ENCODE results near the gene NDUFAF7. TPM values are rescaled to one million over a fixed set of nuclear protein-coding genes. Genes with fewer than 3 reads are reported as not detected.

Gene NDUFAF7
- total RNA-seq, 1 experiment from 2014 or later, result 38.0 TPM

DNA sequence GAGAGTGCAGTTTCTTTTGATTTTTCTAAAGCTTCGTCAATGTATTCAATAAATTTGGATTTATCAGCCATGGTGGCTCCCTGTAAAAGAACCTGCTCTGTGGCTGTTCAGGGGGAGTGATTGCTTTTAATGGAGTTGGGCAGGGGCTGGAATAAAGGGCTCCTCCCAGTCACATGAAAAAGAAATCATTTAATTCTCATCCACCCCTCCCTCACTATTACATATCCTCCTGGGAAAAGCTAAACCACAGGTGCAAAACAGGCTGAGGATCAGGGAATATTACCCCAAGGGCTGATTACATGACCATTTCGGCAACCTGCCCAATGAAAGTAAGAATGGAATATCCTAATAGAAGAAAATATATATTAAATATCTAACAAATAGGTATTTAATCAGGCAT lies 42.9 kb upstream of the NDUFAF7 start, which contains the start of gene SULT6B1:
SULT6B1 (minus strand) TSS at position 101 of the 400 bp plus-strand sequence; CDS start at position 71, 30 bp downstream.
- ChIA-PET POLR2A (no interaction called here), CTCF (no interaction called here)
- H3K4me3 ChIP-seq (ENCODE audit: low read depth, low read length), result no peak within 1 kb of the TSS

DNA sequence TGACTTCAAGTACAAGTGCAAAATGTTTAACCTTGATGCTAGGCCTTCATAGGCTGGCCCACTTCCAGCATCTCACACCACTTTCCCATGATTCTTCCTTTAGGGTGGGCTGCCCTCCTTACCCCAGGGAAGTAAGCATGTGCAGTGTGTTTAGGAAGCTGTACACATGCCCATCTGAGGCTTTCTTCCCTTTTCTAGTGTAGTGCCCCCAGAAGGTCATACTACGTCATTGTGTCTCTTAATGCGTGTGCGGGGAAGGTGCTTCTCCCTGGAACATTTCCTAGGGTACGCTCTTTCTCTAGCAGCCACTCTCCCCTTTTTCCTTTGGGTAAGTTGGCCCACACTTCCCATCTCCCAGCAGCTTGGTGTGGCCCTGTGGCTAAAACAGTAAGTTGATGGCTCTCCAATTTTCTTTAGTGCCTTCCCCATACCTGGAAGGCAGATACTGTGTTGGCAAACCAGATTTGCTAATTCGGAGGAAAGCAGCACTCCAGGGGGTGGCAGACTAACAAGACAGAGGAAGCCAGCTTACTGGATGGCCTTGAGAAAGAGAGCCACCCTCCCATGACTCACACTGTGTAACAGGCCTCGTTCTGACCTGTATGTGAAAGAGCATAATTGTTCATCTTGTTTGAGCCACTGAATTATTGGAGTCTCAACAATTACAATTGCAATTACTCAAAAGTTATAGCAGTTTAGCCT lies 41.9 kb upstream of the NDUFAF7 start:
- TF ChIP-seq, protein P1, sequence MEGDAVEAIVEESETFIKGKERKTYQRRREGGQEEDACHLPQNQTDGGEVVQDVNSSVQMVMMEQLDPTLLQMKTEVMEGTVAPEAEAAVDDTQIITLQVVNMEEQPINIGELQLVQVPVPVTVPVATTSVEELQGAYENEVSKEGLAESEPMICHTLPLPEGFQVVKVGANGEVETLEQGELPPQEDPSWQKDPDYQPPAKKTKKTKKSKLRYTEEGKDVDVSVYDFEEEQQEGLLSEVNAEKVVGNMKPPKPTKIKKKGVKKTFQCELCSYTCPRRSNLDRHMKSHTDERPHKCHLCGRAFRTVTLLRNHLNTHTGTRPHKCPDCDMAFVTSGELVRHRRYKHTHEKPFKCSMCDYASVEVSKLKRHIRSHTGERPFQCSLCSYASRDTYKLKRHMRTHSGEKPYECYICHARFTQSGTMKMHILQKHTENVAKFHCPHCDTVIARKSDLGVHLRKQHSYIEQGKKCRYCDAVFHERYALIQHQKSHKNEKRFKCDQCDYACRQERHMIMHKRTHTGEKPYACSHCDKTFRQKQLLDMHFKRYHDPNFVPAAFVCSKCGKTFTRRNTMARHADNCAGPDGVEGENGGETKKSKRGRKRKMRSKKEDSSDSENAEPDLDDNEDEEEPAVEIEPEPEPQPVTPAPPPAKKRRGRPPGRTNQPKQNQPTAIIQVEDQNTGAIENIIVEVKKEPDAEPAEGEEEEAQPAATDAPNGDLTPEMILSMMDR (IDR thresholded peaks at IDR 0.05; ENCODE audit: insufficient read depth in 1 of 2, low read depth in 1 of 2, low read length in 1 of 2, severe bottlenecking in 1 of 2, unreplicated experiment in 1 of 2), result no peak
- H3K9me3 ChIP-seq, result no peaks in the 10 kb centered on the region
- intact Hi-C loops (cut with micrococcal nuclease; ENCODE audit: unreplicated experiment), result no loop called here
- ChIA-PET CTCF (no interaction called here), POLR2A (interaction anchor here (0.5 kb wide), 1 partner anchor 1915 kb away, joined by 3 read pairs; no protein-coding TSS in a partner anchor)
- H3K4me3 Mint-ChIP-seq (ENCODE audit: unreplicated experiment), result no peak overlapping the region
- no peaks in the 10 kb centered on the region for H3K27me3 Mint-ChIP-seq (ENCODE audit: insufficient read depth, unreplicated experiment)
- no peak for DNase-seq
- H3K4me3 ChIP-seq (ENCODE audit: low read depth, low read length), result no peak overlapping the region
- no peaks in the 10 kb centered on the region for H3K9me3 Mint-ChIP-seq (ENCODE audit: unreplicated experiment)
- H3K4me1 ChIP-seq, result no peaks in the 10 kb centered on the region
- no peak overlapping the region for H3K27ac Mint-ChIP-seq (ENCODE audit: unreplicated experiment)
- peaks cover 14% of the 10 kb centered on the region for H3K4me1 Mint-ChIP-seq (ENCODE audit: low read depth, unreplicated experiment)
- BruUV-seq (replicated peaks), result no TSS peak
- H3K36me3 Mint-ChIP-seq (ENCODE audit: insufficient read depth, unreplicated experiment), result no peaks in the 10 kb centered on the region
- H3K36me3 ChIP-seq (ENCODE audit: control insufficient read depth, insufficient read depth, low read length), result no peaks in the 10 kb centered on the region
- no peaks in the 10 kb centered on the region for H3K27me3 ChIP-seq (replicated peaks; ENCODE audit: control insufficient read depth, insufficient read depth, low read length)

More for the DNA sequence above, 42.9 kb upstream of the NDUFAF7 start, which contains the start of gene SULT6B1:
- H3K4me1 Mint-ChIP-seq (ENCODE audit: low read depth, unreplicated experiment), result peaks cover 14% of the 10 kb centered on the region
- H3K27me3 Mint-ChIP-seq (ENCODE audit: insufficient read depth, unreplicated experiment), result no peaks in the 10 kb centered on the region
- no peak within 1 kb of the TSS for H3K4me3 Mint-ChIP-seq (ENCODE audit: unreplicated experiment)
- Histone ChIP-seq H3K4me1 (no peaks in the 10 kb centered on the region), H3K27me3 (replicated peaks; ENCODE audit: control insufficient read depth, insufficient read depth, low read length) (no peaks in the 10 kb centered on the region), H3K9me3 (no peaks in the 10 kb centered on the region), H3K36me3 (ENCODE audit: control insufficient read depth, insufficient read depth, low read length) (no peaks in the 10 kb centered on the region)
- BruUV-seq (replicated peaks), result no TSS peak
- H3K36me3 Mint-ChIP-seq (ENCODE audit: insufficient read depth, unreplicated experiment), result no peaks in the 10 kb centered on the region
- intact Hi-C loops (cut with micrococcal nuclease; ENCODE audit: unreplicated experiment), result no loop called here
- TF ChIP-seq, protein P1 (IDR thresholded peaks at IDR 0.05; ENCODE audit: insufficient read depth in 1 of 2, low read depth in 1 of 2, low read length in 1 of 2, severe bottlenecking in 1 of 2, unreplicated experiment in 1 of 2), result no peak
- no peak for DNase-seq
- no peak within 1 kb of the TSS for H3K27ac Mint-ChIP-seq (ENCODE audit: unreplicated experiment)
- no peaks in the 10 kb centered on the region for H3K9me3 Mint-ChIP-seq (ENCODE audit: unreplicated experiment)

DNA sequence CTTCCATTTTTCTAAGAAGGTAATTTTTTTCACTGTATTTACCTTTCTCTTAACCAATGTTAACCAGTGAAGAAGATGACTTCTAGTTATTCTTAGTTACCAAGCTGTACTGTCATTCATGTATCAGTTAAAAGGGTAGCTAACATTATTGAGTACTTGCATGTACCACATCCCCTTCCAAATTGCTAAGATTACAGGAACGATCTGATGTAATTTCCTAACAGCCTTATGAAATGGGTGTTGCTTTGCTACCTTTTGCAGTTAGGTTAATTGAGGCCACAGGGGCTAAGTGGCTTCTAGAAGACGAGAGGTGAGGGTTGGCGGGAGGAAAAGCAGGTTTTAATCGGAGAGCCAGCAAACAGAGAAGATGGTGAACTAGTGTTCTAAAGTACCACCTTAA lies 41.2 kb upstream of the NDUFAF7 start:
- ChIA-PET POLR2A (no interaction called here), CTCF (no interaction called here)
- Histone ChIP-seq H3K4me1 (no peaks in the 10 kb centered on the region), H3K9me3 (no peaks in the 10 kb centered on the region), H3K36me3 (ENCODE audit: control insufficient read depth, insufficient read depth, low read length) (no peaks in the 10 kb centered on the region), H3K4me3 (ENCODE audit: low read depth, low read length) (no peak overlapping the region), H3K27me3 (replicated peaks; ENCODE audit: control insufficient read depth, insufficient read depth, low read length) (no peaks in the 10 kb centered on the region)
- intact Hi-C loops (cut with micrococcal nuclease; ENCODE audit: unreplicated experiment), result no loop called here
- DNase-seq, result no peak
- Mint-ChIP-seq H3K27ac (ENCODE audit: unreplicated experiment) (no peak overlapping the region), H3K4me3 (ENCODE audit: unreplicated experiment) (no peak overlapping the region), H3K36me3 (ENCODE audit: insufficient read depth, unreplicated experiment) (no peaks in the 10 kb centered on the region), H3K9me3 (ENCODE audit: unreplicated experiment) (no peaks in the 10 kb centered on the region), H3K27me3 (ENCODE audit: insufficient read depth, unreplicated experiment) (no peaks in the 10 kb centered on the region), H3K4me1 (ENCODE audit: low read depth, unreplicated experiment) (peaks cover 14% of the 10 kb centered on the region)
- no TSS peak for BruUV-seq (replicated peaks)
- TF ChIP-seq, protein P1 (IDR thresholded peaks at IDR 0.05; ENCODE audit: insufficient read depth in 1 of 2, low read depth in 1 of 2, low read length in 1 of 2, severe bottlenecking in 1 of 2, unreplicated experiment in 1 of 2), result no peak

Data from Caco-2 (cell line).